K562 (cell line): ENCODE results near the gene CIAO3. TPM values are rescaled to one million over a fixed set of nuclear protein-coding genes. Genes with fewer than 3 reads are reported as not detected.

Source experiments
- ATAC-seq: fragments of 200-7000 bp; cut with Tn5 transposase; 3 replicates; pipeline ENCODE4 v1.9.1; 2020; ENCODE audit warnings: moderate library complexity
- BruUV-seq: library from RNA; stranded (reverse); fragments of 400-500 nt; replicated peaks from 2 replicates; lab custom pipeline; 2021; lab: Mats Ljungman, UMichigan
- CTCF ChIA-PET: fragments of 300-600 bp; formaldehyde crosslinking; extraction: SDS; loops from one replicate; lab custom pipeline; 2021; ENCODE audit warnings: low intra/inter-chr PET ratio; lab: Yijun Ruan, JAX
- POLR2A ChIA-PET: fragments of 300-600, 350-650 bp; sonication (Branson Sonifier 250); formaldehyde crosslinking; extraction: SDS; loops from one replicate; lab custom pipeline; 2021; ENCODE audit warnings: antibody characterized with exemption, inconsistent platforms; lab: Yijun Ruan, JAX
- DNase-seq, 4 experiments: peaks; one replicate each; pipeline versions ENCODE4 v3.0.0 to v3.0.0-alpha.2; 2011 to 2018; ENCODE audit warnings: low spot score in 3 of 4, mixed read lengths in 3 of 4; ENCODE audit errors: extremely low read depth in 1 of 4
- FAIRE-seq: peaks from 2 replicates; lab custom pipeline; 2011; peaks lifted over from hg19 to GRCh38; lab: Jason Lieb, UNC
- H2AFZ ChIP-seq: 2 replicates; pipeline ENCODE4 v1.6.0; 2011; ENCODE audit warnings: low read depth, low read length, control low read depth, inconsistent platforms
- H3K27ac ChIP-seq: fragments of 200-600 bp; 3 replicates; pipeline ENCODE4 v1.8.0; 2011; ENCODE audit warnings: low read depth, mild to moderate bottlenecking, control low read depth, inconsistent platforms, low read length, moderate library complexity, mixed read lengths; ENCODE audit errors: extremely low read depth
- H3K27me3 ChIP-seq, 2 experiments: fragments of 300-600 bp in 1 of 2; 2 replicates in 1 of 2; 3 replicates in 1 of 2; pipeline versions ENCODE4 v1.6.0 to v1.8.0; 2011; ENCODE audit warnings: inconsistent platforms in 2 of 2, low read length in 2 of 2, mild to moderate bottlenecking in 1 of 2, mixed read lengths in 1 of 2, moderate library complexity in 1 of 2; ENCODE audit not compliant: control insufficient read depth in 2 of 2, insufficient read depth in 2 of 2
- H3K36me3 ChIP-seq: fragments of 300-600 bp; 3 replicates; pipeline ENCODE4 v1.8.0; 2011; ENCODE audit warnings: mild to moderate bottlenecking, low read length, inconsistent platforms; ENCODE audit not compliant: control insufficient read depth, insufficient read depth
- H3K4me1 ChIP-seq, 2 experiments: fragments of 200-600 bp in 1 of 2; replicated peaks in 1 of 2; 2 replicates in 1 of 2; 3 replicates in 1 of 2; pipeline versions ENCODE4 v1.5.1 to v1.8.0; 2011; ENCODE audit warnings: inconsistent platforms in 2 of 2, low read length in 2 of 2, mild to moderate bottlenecking in 1 of 2, mixed read lengths in 1 of 2, moderate library complexity in 1 of 2; ENCODE audit not compliant: control insufficient read depth in 2 of 2, insufficient read depth in 2 of 2
- H3K4me2 ChIP-seq: 2 replicates; pipeline ENCODE4 v1.6.1; 2011; ENCODE audit warnings: low read length, control low read depth, inconsistent platforms, mixed read lengths; ENCODE audit not compliant: insufficient read depth
- H3K4me3 ChIP-seq: fragments of 200-600 bp; sonication (generic), shearing (Covaris generic); 2 replicates; pipeline ENCODE4 v1.5.1; 2016; ENCODE audit warnings: control low read depth, inconsistent platforms
- H3K79me2 ChIP-seq: fragments of 200-600 bp; 3 replicates; pipeline ENCODE4 v1.8.0; 2011; ENCODE audit warnings: low read length, inconsistent platforms; ENCODE audit not compliant: control insufficient read depth, insufficient read depth
- H3K9ac ChIP-seq, 2 experiments: 2 replicates each; pipeline versions ENCODE4 v1.6.0 to v1.6.1; 2011; ENCODE audit warnings: low read depth in 2 of 2, low read length in 2 of 2, control low read depth in 1 of 2, inconsistent platforms in 1 of 2, mild to moderate bottlenecking in 1 of 2, mixed read lengths in 1 of 2; ENCODE audit not compliant: insufficient read depth in 1 of 2
- H3K9me1 ChIP-seq: one replicate; pipeline ENCODE4 v1.6.0; 2011; ENCODE audit warnings: inconsistent platforms, mild to moderate bottlenecking, low read length, moderate library complexity; ENCODE audit not compliant: control insufficient read depth, insufficient read depth
- H3K9me3 ChIP-seq: replicated peaks from 2 replicates; pipeline ENCODE4 v1.5.1; 2011; ENCODE audit warnings: low read depth, low read length, inconsistent platforms; ENCODE audit not compliant: control insufficient read depth, insufficient read depth
- H4K20me1 ChIP-seq: replicated peaks from 2 replicates; pipeline ENCODE4 v1.6.1; 2011; ENCODE audit warnings: low read length, inconsistent platforms, mixed read lengths; ENCODE audit not compliant: control insufficient read depth, insufficient read depth
- CCNT2 ChIP-seq: IDR thresholded peaks from 2 replicates; pipeline ENCODE4 v1.6.1; 2011; ENCODE audit warnings: borderline replicate concordance, low read depth, mild to moderate bottlenecking, moderate library complexity, mixed read lengths, low read length; ENCODE audit not compliant: insufficient read length; ENCODE audit errors: extremely low read depth
- LCOR ChIP-seq: sonication (generic); formaldehyde crosslinking; IDR thresholded peaks from 2 replicates; pipeline ENCODE4 v1.8.0; 2022; ENCODE audit warnings: mild to moderate bottlenecking, missing genetic modification reagents
- MYNN ChIP-seq, 2 experiments: sonication (generic); formaldehyde crosslinking in 1 of 2; IDR thresholded peaks; 2 replicates each; pipeline versions ENCODE4 v1.5.0 to v1.6.1; 2016 to 2020; ENCODE audit warnings: antibody characterized with exemption in 1 of 2, missing genetic modification reagents in 1 of 2
- PHB2 ChIP-seq: fragments of 450-650 bp; IDR thresholded peaks from 2 replicates; pipeline ENCODE4 v1.6.1; 2017; ENCODE audit warnings: low read depth
- PML ChIP-seq: IDR thresholded peaks from 2 replicates; pipeline ENCODE4 v1.6.1; 2012; ENCODE audit warnings: low read length, inconsistent platforms
- RBBP5 ChIP-seq: fragments of 200-600 bp; sonication (generic); IDR thresholded peaks from 2 replicates; pipeline ENCODE4 v1.6.1; 2012; ENCODE audit warnings: borderline replicate concordance, mild to moderate bottlenecking, low read length, control low read depth, inconsistent platforms; ENCODE audit not compliant: insufficient read depth, poor library complexity, severe bottlenecking
- TAF9B ChIP-seq: fragments of 450-650 bp; IDR thresholded peaks from 2 replicates; pipeline ENCODE4 v1.6.1; 2018; ENCODE audit warnings: mild to moderate bottlenecking; ENCODE audit not compliant: partially characterized antibody
- WGBS: fragments of 100-300 bp; shearing (Covaris generic); methylation state at CpG from one replicate; pipeline ENCODE4 v1.1.6; 2016; ENCODE audit warnings: low coverage, mixed read lengths; ENCODE audit not compliant: insufficient coverage; ENCODE audit errors: missing lambda C conversion rate; 5-methylcytosine and 5-hydroxymethylcytosine counted together
- in situ Hi-C: fragments of 300-500 bp; cut with MboI; formaldehyde crosslinking; loops from 4 replicates; pipeline ENCODE4 v1.15.0; 2018; ENCODE audit warnings: inconsistent platforms, mixed read lengths
- intact Hi-C: fragments of 100-400 bp; cut with micrococcal nuclease; formaldehyde crosslinking; loops from 2 replicates; pipeline ENCODE4 v1.14.2; 2022
- polyA plus RNA-seq, 8 experiments: library from polyadenylated mRNA; depleted of rRNA in 4 of 8; stranded (reverse) in 5 of 8; unstranded in 3 of 8; fragments of >200 nt; fragmentation: Nextera tagmentation in 2 of 8; fragmentation: Illumina TruSeq in 1 of 8; extraction: Ambion mirVana in 2 of 8; extraction: Trizol in 1 of 8; gene quantifications; 2 replicates each; pipeline versions ENCODE4 v1.2.1 to v1.2.3, GENCODE V29; 2011 to 2014; ENCODE audit warnings: inconsistent platforms in 1 of 8, missing spikeins in 1 of 8
- total RNA-seq, 7 experiments: library from RNA; depleted of rRNA in 6 of 7; stranded (reverse); fragments of >200 nt in 6 of 7; fragmentation: Illumina TruSeq in 2 of 7; extraction: Trizol in 2 of 7; gene quantifications; 2 replicates each; pipeline versions ENCODE4 v1.2.1 to v1.2.3, GENCODE V29; 2011 to 2021; ENCODE audit warnings: low replicate concordance in 1 of 7
- TF ChIP-seq, protein P1 (sequence below): fragments of 250-450 bp; sonication (Bioruptor Pico); IDR thresholded peaks from 2 replicates; pipeline ENCODE4 v1.4.0; 2020; ENCODE audit warnings: mild to moderate bottlenecking, moderate library complexity
- TF ChIP-seq, protein P2 (sequence below): fragments of 250-450 bp; sonication (Bioruptor Pico); IDR thresholded peaks from 2 replicates; pipeline ENCODE4 v1.4.0; 2020

CIAO3 gene
- total and polyA plus RNA-seq, 9 of the 15 experiments (the other 6 are each of a cell fraction or from before 2014, with no cell fraction given): 2.2 to 35.6 (median 18.7) TPM

DNA sequence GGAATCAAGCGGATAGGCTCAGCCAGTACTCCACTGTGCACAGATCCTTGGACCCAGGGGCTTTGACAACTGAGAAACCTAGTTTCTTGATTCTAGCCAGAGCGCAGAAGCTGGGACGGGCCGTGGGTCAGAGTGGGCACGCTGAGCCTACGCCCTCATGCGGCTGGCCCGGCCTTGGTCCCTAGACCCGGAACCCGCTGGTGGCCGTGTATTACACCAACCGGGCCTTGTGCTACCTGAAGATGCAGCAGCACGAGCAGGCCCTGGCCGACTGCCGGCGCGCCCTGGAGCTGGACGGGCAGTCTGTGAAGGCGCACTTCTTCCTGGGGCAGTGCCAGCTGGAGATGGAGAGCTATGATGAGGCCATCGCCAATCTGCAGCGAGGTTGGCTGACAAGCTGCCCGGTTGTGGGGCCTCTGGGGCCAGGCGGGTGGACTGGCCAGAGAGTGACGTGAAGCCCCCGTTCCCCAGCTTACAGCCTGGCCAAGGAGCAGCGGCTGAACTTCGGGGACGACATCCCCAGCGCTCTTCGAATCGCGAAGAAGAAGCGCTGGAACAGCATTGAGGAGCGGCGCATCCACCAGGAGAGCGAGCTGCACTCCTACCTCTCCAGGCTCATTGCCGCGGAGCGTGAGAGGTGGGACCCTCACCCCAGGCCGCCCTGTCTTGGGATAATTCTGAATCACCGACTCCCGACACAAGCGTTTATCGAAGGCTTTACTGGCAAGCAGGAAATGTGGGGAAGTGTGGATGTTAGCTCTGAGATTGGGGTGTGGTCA lies 59.6 kb downstream of the CIAO3 start (continued):
- TF ChIP-seq, protein P1, sequence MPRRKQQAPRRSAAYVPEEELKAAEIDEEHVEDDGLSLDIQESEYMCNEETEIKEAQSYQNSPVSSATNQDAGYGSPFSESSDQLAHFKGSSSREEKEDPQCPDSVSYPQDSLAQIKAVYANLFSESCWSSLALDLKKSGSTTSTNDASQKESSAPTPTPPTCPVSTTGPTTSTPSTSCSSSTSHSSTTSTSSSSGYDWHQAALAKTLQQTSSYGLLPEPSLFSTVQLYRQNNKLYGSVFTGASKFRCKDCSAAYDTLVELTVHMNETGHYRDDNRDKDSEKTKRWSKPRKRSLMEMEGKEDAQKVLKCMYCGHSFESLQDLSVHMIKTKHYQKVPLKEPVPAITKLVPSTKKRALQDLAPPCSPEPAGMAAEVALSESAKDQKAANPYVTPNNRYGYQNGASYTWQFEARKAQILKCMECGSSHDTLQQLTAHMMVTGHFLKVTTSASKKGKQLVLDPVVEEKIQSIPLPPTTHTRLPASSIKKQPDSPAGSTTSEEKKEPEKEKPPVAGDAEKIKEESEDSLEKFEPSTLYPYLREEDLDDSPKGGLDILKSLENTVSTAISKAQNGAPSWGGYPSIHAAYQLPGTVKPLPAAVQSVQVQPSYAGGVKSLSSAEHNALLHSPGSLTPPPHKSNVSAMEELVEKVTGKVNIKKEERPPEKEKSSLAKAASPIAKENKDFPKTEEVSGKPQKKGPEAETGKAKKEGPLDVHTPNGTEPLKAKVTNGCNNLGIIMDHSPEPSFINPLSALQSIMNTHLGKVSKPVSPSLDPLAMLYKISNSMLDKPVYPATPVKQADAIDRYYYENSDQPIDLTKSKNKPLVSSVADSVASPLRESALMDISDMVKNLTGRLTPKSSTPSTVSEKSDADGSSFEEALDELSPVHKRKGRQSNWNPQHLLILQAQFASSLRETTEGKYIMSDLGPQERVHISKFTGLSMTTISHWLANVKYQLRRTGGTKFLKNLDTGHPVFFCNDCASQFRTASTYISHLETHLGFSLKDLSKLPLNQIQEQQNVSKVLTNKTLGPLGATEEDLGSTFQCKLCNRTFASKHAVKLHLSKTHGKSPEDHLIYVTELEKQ (CRISPR knock-in tag): no peak
- 0 out of 2 replicates have a peak, but pooled peaks have one; percentile 7 for TF ChIP-seq PML
- TF ChIP-seq PHB2: no peak
- TF ChIP-seq MYNN (IDR thresholded peaks at IDR 0.05): peak; percentile 12; the same call in 1 of the 2 replicates
- TF ChIP-seq MYNN (CRISPR knock-in tag; IDR thresholded peaks at IDR 0.05): no peak

DNA sequence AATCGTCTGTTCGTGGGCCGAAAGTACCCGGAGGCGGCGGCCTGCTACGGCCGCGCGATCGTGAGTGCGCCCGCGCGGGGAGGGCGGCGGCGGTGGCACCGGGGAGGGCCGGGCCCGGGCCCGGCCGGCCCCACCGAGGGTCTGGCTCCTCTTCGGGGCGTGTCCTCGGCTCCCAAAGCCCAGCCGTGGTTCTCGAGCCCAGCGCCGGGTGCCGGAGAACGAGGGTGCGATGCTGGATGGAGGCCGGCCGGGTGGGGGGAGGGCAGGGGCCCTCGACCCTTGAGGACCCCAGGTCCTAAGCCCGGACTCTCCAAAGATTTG lies 60.2 kb downstream of the CIAO3 start:
- BruUV-seq: no TSS peak
- WGBS: 3% methylated on average over 19 of the region's 38 CpGs
- ChIA-PET CTCF (no interaction called here), POLR2A (interaction anchor here (0.5 to 1.8 kb wide), 10 partner anchors 10 to 1118 kb away, joined by 3 to 10 read pairs (median 3); partner anchors contain the start of genes WDR24 and WFIKKN1)
- FAIRE-seq: no peak
- in situ Hi-C loops: no loop called here
- Histone ChIP-seq H3K4me2 (peak overlapping the region; percentile 75), H3K36me3 (peaks cover 42% of the 10 kb centered on the region), H4K20me1 (peaks cover 21% of the 10 kb centered on the region), H3K27ac (peak overlapping the region; percentile 89), H3K9me3 (no peaks in the 10 kb centered on the region), H3K4me3 (peak overlapping the region; percentile 98), H3K27me3 (no peaks in the 10 kb centered on the region), H2AFZ (no peak overlapping the region; the same call in 1 of the 2 replicates), H3K4me1 (peaks cover 33 to 98% of the 10 kb centered on the region in 2 experiments), H3K9me1 (peaks cover 11% of the 10 kb centered on the region), H3K9ac (peak overlapping the region; percentile 83 to 98), H3K79me2 (peaks cover 41% of the 10 kb centered on the region)
- intact Hi-C loops: loop anchor here (5.0 kb wide), 1 partner anchor 283 kb away; the partner anchor contains the start of gene NME4
- DNase-seq: peak in 1 of 4 experiments; percentile 34
- no peak for ATAC-seq
- TF ChIP-seq CCNT2 (peak; percentile 34), LCOR (CRISPR knock-in tag) (no peak), RBBP5 (peak; percentile 9), TAF9B (no peak)
- TF ChIP-seq, protein P2, sequence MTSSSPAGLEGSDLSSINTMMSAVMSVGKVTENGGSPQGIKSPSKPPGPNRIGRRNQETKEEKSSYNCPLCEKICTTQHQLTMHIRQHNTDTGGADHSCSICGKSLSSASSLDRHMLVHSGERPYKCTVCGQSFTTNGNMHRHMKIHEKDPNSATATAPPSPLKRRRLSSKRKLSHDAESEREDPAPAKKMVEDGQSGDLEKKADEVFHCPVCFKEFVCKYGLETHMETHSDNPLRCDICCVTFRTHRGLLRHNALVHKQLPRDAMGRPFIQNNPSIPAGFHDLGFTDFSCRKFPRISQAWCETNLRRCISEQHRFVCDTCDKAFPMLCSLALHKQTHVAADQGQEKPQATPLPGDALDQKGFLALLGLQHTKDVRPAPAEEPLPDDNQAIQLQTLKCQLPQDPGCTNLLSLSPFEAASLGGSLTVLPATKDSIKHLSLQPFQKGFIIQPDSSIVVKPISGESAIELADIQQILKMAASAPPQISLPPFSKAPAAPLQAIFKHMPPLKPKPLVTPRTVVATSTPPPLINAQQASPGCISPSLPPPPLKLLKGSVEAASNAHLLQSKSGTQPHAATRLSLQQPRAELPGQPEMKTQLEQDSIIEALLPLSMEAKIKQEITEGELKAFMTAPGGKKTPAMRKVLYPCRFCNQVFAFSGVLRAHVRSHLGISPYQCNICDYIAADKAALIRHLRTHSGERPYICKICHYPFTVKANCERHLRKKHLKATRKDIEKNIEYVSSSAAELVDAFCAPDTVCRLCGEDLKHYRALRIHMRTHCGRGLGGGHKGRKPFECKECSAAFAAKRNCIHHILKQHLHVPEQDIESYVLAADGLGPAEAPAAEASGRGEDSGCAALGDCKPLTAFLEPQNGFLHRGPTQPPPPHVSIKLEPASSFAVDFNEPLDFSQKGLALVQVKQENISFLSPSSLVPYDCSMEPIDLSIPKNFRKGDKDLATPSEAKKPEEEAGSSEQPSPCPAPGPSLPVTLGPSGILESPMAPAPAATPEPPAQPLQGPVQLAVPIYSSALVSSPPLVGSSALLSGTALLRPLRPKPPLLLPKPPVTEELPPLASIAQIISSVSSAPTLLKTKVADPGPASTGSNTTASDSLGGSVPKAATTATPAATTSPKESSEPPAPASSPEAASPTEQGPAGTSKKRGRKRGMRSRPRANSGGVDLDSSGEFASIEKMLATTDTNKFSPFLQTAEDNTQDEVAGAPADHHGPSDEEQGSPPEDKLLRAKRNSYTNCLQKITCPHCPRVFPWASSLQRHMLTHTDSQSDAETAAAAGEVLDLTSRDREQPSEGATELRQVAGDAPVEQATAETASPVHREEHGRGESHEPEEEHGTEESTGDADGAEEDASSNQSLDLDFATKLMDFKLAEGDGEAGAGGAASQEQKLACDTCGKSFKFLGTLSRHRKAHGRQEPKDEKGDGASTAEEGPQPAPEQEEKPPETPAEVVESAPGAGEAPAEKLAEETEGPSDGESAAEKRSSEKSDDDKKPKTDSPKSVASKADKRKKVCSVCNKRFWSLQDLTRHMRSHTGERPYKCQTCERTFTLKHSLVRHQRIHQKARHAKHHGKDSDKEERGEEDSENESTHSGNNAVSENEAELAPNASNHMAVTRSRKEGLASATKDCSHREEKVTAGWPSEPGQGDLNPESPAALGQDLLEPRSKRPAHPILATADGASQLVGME (CRISPR knock-in tag): 0 out of 2 replicates have a peak, but pooled peaks have one; percentile 11
